ENCODE results near the gene VPS36. TPM values are rescaled to one million over a fixed set of nuclear protein-coding genes. Genes with fewer than 3 reads are reported as not detected.
A peak's percentile ranks its signal among the peaks of the same experiment; 100 is the strongest.

Gene VPS36
- polyA plus RNA-seq, 1 donor (not counting 4 experiments of a cell fraction or from before 2014, with no cell fraction given), result 36.5 TPM

DNA sequence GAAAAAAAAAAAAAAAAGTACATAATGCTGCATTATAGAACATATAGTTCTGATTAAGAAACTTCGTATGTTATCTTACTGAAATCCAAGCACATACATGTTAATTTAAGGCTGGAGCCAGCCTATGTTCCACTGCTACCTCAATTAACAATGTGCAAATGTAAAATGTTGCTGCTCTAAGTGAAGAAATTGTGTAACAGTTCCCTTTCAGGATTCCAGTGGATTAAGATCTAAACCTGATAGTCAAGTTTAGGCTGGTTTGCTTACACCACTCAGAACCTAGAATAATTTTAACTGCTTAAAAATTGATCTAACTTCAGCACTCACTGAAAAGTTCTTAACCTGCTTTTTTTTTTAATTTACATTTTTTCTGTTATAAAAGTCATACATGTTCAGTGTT is 4.2 kb downstream of the VPS36 start:
- Histone ChIP-seq H3K27me3 (ENCODE audit: control insufficient read depth, extremely low read depth, insufficient read depth, low read length) (no peaks in the 10 kb centered on the region), H3K27ac (ENCODE audit: control insufficient read depth, insufficient read depth, low read length) (peak overlapping the region; percentile 17), H3K9me3 (ENCODE audit: control insufficient read depth, low read depth, low read length) (no peaks in the 10 kb centered on the region), H3K4me2 (ENCODE audit: control insufficient read depth, extremely low read depth, insufficient read depth, low read depth, low read length) (peak overlapping the region; percentile 18), H3K9me1 (ENCODE audit: control insufficient read depth, extremely low read depth, insufficient read depth, low read length) (no peaks in the 10 kb centered on the region), H3K4me3 (ENCODE audit: control insufficient read depth in 2 of 3, extremely low read depth in 1 of 3, insufficient read depth in 2 of 3, low read depth in 1 of 3, low read length in 3 of 3) (peak overlapping the region in 1 of 3 experiments; percentile 12), H3K79me2 (ENCODE audit: control insufficient read depth, insufficient read depth, low read length) (peaks cover 58% of the 10 kb centered on the region), H2AFZ (ENCODE audit: control insufficient read depth, low read length) (no peak overlapping the region), H3K9ac (ENCODE audit: control insufficient read depth, extremely low read depth, insufficient read depth, low read length) (no peak overlapping the region), H3K4me1 (ENCODE audit: control insufficient read depth, extremely low read depth, insufficient read depth, low read length) (peaks cover 29% of the 10 kb centered on the region), H4K20me1 (ENCODE audit: control insufficient read depth, extremely low read depth, insufficient read depth, low read length) (no peaks in the 10 kb centered on the region), H3K36me3 (ENCODE audit: control insufficient read depth in 2 of 2, extremely low read depth in 1 of 2, insufficient read depth in 2 of 2, low read length in 2 of 2) (peaks cover 2 to 10% of the 10 kb centered on the region in 2 experiments)
- dilution Hi-C loops (cut with MboI; ENCODE audit: extremely low pct_ligation_motif_present, low sequenced_read_pairs), result no loop called here
- peak; percentile 9 for FAIRE-seq
- no peak for DNase-seq (ENCODE audit: low read depth, low spot score)
- TF ChIP-seq EZH2 (IDR thresholded peaks at IDR 0.05; ENCODE audit: low read length) (no peak), CTCF (optimal IDR thresholded peaks at IDR 0.05 in 1 of 3, IDR thresholded peaks at IDR 0.05 in 1 of 3, conservative IDR thresholded peaks at IDR 0.05 in 1 of 3; ENCODE audit: extremely low read depth in 1 of 3, insufficient read depth in 2 of 3, low read length in 3 of 3) (no peak)

GRCh38 chr13:52432456-52432855 is 18.0 kb downstream of the VPS36 start:
- dilution Hi-C loops (cut with MboI; ENCODE audit: extremely low pct_ligation_motif_present, low sequenced_read_pairs), result no loop called here
- H3K9me1 ChIP-seq (ENCODE audit: control insufficient read depth, extremely low read depth, insufficient read depth, low read length), result no peaks in the 10 kb centered on the region
- no peaks in the 10 kb centered on the region for H3K27me3 ChIP-seq (ENCODE audit: control insufficient read depth, extremely low read depth, insufficient read depth, low read length)
- H3K79me2 ChIP-seq (ENCODE audit: control insufficient read depth, insufficient read depth, low read length), result peaks cover 4% of the 10 kb centered on the region
- TF ChIP-seq EZH2 (IDR thresholded peaks at IDR 0.05; ENCODE audit: low read length) (no peak), CTCF (optimal IDR thresholded peaks at IDR 0.05 in 1 of 3, IDR thresholded peaks at IDR 0.05 in 1 of 3, conservative IDR thresholded peaks at IDR 0.05 in 1 of 3; ENCODE audit: extremely low read depth in 1 of 3, insufficient read depth in 2 of 3, low read length in 3 of 3) (no peak)
- DNase-seq (ENCODE audit: low read depth, low spot score) (no peak), FAIRE-seq (no peak)
- no peaks in the 10 kb centered on the region for H3K9me3 ChIP-seq (ENCODE audit: control insufficient read depth, low read depth, low read length)
- H4K20me1 ChIP-seq (ENCODE audit: control insufficient read depth, extremely low read depth, insufficient read depth, low read length), result no peaks in the 10 kb centered on the region
- no peaks in the 10 kb centered on the region for H3K4me1 ChIP-seq (ENCODE audit: control insufficient read depth, extremely low read depth, insufficient read depth, low read length)
- H3K4me2 ChIP-seq (ENCODE audit: control insufficient read depth, extremely low read depth, insufficient read depth, low read depth, low read length), result no peak overlapping the region
- H3K9ac ChIP-seq (ENCODE audit: control insufficient read depth, extremely low read depth, insufficient read depth, low read length), result no peak overlapping the region
- no peak overlapping the region for H2AFZ ChIP-seq (ENCODE audit: control insufficient read depth, low read length)
- H3K4me3 ChIP-seq (ENCODE audit: control insufficient read depth in 2 of 3, extremely low read depth in 1 of 3, insufficient read depth in 2 of 3, low read depth in 1 of 3, low read length in 3 of 3), result no peak overlapping the region
- H3K36me3 ChIP-seq (ENCODE audit: control insufficient read depth in 2 of 2, extremely low read depth in 1 of 2, insufficient read depth in 2 of 2, low read length in 2 of 2), result peaks cover 11 to 21% of the 10 kb centered on the region in 2 experiments
- H3K27ac ChIP-seq (ENCODE audit: control insufficient read depth, insufficient read depth, low read length), result no peak overlapping the region
